ENCODE data around the gene BRIX1.

The BRIX1 gene

DNA sequence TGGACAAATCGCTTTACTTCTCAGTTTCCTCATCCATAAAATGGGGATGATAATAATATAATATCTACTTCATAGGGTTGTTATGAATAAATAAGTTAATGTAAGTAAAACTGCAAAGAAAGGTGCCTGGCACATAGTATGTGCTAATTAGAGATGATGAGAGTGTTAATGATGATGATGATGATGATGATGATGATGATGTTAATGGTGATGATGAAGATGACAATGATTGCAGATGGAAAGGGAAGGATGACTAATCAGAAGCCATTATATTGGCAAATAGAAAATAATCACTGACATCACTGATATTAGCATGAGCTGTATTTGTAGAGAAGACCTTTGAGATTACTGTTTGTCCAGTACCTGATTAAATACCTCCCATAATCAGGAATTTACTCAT is 20.8 kb upstream of the BRIX1 start:
- Histone ChIP-seq H3K4me3 (ENCODE audit: low read depth, low read length) (no peak overlapping the region), H3K9ac (ENCODE audit: low read depth, low read length) (no peak overlapping the region), H3K9me3 (ENCODE audit: control insufficient read depth, insufficient read depth, low read length) (no peaks in the 10 kb centered on the region), H3K36me3 (ENCODE audit: control insufficient read depth, insufficient read depth, low read length) (no peaks in the 10 kb centered on the region), H3K4me1 (ENCODE audit: control insufficient read depth, insufficient read depth, low read length) (no peaks in the 10 kb centered on the region), H3K27me3 (ENCODE audit: control insufficient read depth, insufficient read depth, low read length) (no peaks in the 10 kb centered on the region)

DNA sequence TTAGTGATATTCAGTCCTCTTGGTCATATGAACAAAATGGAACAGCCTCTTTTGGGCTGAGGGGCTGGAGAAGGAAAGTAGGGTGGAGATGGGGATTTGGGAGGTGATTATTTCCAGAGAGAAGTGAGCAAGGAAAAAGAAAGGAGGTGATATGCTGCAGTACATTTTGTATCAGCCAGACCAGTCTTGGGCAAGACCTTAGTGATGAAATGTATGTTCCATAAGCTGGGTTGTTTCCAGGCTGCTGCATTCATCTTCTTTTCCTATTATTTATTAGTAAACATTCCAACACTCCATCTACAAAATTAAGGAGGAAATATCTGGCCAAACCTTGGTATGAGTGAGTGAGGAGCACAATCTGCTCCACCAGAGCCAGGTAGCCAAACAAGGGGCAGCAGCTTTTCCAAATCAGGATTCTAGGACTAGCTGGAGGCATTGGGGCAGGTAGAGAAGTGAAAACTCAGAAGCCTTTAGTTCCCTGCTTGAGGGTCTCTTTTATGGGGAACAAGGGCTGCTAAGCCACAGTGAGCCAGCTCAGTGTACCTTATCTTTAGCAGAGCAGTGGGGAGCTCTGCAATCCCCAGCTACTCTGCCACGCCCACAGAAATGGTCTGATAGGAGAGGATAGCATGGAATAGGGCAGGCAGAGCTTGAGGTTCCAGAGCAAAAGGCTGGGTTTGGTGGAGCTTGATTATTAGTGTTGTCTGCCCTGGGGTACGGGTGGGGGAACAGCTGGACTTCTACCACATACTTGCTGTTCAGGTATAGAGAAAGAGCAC is 19.7 kb upstream of the BRIX1 start:
- no peaks in the 10 kb centered on the region for H3K9me3 ChIP-seq (ENCODE audit: control insufficient read depth, insufficient read depth, low read length)
- H3K36me3 ChIP-seq (ENCODE audit: control insufficient read depth, insufficient read depth, low read length), result no peaks in the 10 kb centered on the region
- H3K4me1 ChIP-seq (ENCODE audit: control insufficient read depth, insufficient read depth, low read length), result no peaks in the 10 kb centered on the region
- H3K9ac ChIP-seq (ENCODE audit: low read depth, low read length), result no peak overlapping the region
- no peak overlapping the region for H3K4me3 ChIP-seq (ENCODE audit: low read depth, low read length)
- no peaks in the 10 kb centered on the region for H3K27me3 ChIP-seq (ENCODE audit: control insufficient read depth, insufficient read depth, low read length)

DNA sequence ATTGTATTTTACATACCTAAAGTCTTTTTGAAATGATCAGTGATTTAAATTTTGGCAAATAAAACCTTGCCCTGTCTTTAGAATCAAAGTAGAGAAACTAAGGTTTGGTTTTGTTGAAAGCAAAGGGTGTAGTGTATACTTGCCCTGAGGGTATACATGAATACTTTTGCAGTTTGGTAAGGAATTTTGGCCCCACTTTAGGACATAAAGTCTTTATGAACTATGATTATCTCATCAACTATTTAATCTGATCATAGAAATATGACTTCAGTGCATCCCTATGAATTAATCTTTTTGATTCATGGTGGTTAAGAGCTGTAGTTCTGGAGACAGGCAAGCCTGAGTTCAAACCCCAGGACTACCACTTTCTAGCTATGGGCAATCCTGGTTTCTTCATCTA is 17.9 kb upstream of the BRIX1 start:
- no peak overlapping the region for H3K4me3 ChIP-seq (ENCODE audit: low read depth, low read length)
- no peaks in the 10 kb centered on the region for H3K9me3 ChIP-seq (ENCODE audit: control insufficient read depth, insufficient read depth, low read length)
- H3K36me3 ChIP-seq (ENCODE audit: control insufficient read depth, insufficient read depth, low read length), result no peaks in the 10 kb centered on the region
- no peak overlapping the region for H3K9ac ChIP-seq (ENCODE audit: low read depth, low read length)
- no peaks in the 10 kb centered on the region for H3K4me1 ChIP-seq (ENCODE audit: control insufficient read depth, insufficient read depth, low read length)
- no peaks in the 10 kb centered on the region for H3K27me3 ChIP-seq (ENCODE audit: control insufficient read depth, insufficient read depth, low read length)

DNA sequence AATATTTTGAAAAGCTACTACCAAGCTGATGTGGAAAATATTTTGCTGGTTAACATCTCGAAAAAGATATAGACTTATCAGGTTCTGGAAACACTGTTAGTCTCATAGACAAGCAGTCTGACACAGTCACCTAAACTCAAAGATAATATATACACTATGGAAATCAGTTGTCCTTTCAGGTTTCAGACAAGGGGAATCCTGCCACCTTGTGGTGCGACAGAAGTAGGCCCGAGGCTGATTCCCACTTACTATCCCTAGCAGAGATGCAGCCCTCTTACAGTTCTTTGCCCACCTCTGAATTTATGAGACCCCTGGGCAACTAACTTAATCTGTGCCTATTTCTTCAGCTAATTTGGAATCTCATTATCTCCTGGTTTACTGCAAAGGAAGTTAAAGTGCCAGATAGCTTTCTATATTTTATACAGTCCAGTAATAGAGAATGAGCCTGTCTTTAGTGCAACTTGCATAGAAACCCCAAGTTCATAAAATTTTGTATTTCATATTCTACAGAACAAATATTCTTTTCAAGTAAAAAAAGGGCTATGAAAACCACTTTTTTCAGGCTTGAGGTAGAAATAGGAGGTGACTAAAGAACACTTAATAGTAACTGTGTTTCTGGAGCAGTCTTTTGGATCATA is 17.1 kb upstream of the BRIX1 start:
- H3K9ac ChIP-seq (ENCODE audit: low read depth, low read length), result no peak overlapping the region

DNA sequence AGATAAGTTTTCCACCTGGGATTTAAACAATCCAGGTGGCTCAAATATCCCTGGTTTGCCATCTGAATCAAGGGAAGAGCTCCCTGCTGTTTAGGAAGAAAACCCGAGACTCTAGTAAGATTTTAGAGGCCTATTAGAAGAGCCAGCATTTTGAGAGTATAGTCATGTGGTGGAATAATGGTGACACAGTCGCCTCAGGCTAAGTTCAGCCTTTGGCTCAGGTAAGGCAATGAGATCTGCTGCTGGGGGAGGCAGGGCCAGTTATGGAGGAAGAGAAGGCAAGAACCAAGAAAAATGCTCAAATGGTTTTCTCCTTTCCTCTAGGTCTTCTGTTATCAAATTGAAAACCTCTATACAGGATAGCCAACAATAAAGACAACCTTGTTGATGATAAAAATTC is 16.4 kb upstream of the BRIX1 start:
- Histone ChIP-seq H3K27me3 (ENCODE audit: control insufficient read depth, insufficient read depth, low read length) (no peaks in the 10 kb centered on the region), H3K36me3 (ENCODE audit: control insufficient read depth, insufficient read depth, low read length) (no peaks in the 10 kb centered on the region), H3K4me1 (ENCODE audit: control insufficient read depth, insufficient read depth, low read length) (no peaks in the 10 kb centered on the region), H3K4me3 (ENCODE audit: low read depth, low read length) (no peak overlapping the region), H3K9me3 (ENCODE audit: control insufficient read depth, insufficient read depth, low read length) (no peaks in the 10 kb centered on the region), H3K9ac (ENCODE audit: low read depth, low read length) (no peak overlapping the region)

More for the DNA sequence above, 17.1 kb upstream of the BRIX1 start:
- Histone ChIP-seq H3K36me3 (ENCODE audit: control insufficient read depth, insufficient read depth, low read length) (no peaks in the 10 kb centered on the region), H3K27me3 (ENCODE audit: control insufficient read depth, insufficient read depth, low read length) (no peaks in the 10 kb centered on the region), H3K9me3 (ENCODE audit: control insufficient read depth, insufficient read depth, low read length) (no peaks in the 10 kb centered on the region), H3K4me1 (ENCODE audit: control insufficient read depth, insufficient read depth, low read length) (no peaks in the 10 kb centered on the region), H3K4me3 (ENCODE audit: low read depth, low read length) (no peak overlapping the region)

DNA sequence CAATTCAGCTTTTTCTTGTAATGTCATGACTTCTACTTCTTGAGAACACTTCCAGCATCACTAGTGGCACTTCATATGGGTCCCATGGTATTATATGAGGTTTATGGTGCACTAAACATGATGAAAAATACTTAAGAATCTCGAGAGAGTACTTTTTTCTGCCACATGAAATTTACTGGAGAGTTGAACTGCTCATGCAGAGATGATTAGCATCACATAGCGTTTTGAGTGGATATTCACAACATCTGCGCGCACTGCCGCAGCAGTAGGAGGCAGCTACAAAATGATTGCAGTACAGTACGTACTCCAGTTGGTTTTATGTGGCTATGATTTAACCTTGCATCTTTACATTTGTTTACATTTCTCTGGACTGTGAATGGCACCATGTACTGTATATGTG is 14.9 kb upstream of the BRIX1 start:
- no peaks in the 10 kb centered on the region for H3K9me3 ChIP-seq (ENCODE audit: control insufficient read depth, insufficient read depth, low read length)
- H3K36me3 ChIP-seq (ENCODE audit: control insufficient read depth, insufficient read depth, low read length), result no peaks in the 10 kb centered on the region
- H3K9ac ChIP-seq (ENCODE audit: low read depth, low read length), result no peak overlapping the region
- H3K4me3 ChIP-seq (ENCODE audit: low read depth, low read length), result no peak overlapping the region
- H3K27me3 ChIP-seq (ENCODE audit: control insufficient read depth, insufficient read depth, low read length), result no peaks in the 10 kb centered on the region
- no peaks in the 10 kb centered on the region for H3K4me1 ChIP-seq (ENCODE audit: control insufficient read depth, insufficient read depth, low read length)

DNA sequence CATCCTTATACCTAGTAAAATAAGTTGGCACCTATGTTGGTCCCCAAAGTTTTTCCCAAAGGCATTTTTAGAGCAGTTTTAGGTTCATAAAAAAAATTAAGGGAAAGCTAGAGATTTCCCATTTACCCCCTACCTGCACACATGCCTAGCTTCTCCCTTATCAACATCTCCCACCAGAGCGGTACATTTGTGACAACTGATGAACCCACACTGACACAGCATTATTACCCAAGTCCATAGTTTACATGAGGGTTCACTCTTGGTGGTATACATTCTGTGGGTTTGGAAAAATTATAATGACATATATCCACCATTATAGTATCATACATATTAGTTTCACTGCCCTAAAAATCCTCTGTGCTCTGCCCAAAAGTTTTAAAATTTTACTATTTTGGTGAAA is 12.3 kb upstream of the BRIX1 start:
- H3K36me3 ChIP-seq (ENCODE audit: control insufficient read depth, insufficient read depth, low read length), result no peaks in the 10 kb centered on the region
- no peak overlapping the region for H3K9ac ChIP-seq (ENCODE audit: low read depth, low read length)
- no peaks in the 10 kb centered on the region for H3K27me3 ChIP-seq (ENCODE audit: control insufficient read depth, insufficient read depth, low read length)
- H3K4me1 ChIP-seq (ENCODE audit: control insufficient read depth, insufficient read depth, low read length), result no peaks in the 10 kb centered on the region
- H3K9me3 ChIP-seq (ENCODE audit: control insufficient read depth, insufficient read depth, low read length), result no peaks in the 10 kb centered on the region
- no peak overlapping the region for H3K4me3 ChIP-seq (ENCODE audit: low read depth, low read length)

DNA sequence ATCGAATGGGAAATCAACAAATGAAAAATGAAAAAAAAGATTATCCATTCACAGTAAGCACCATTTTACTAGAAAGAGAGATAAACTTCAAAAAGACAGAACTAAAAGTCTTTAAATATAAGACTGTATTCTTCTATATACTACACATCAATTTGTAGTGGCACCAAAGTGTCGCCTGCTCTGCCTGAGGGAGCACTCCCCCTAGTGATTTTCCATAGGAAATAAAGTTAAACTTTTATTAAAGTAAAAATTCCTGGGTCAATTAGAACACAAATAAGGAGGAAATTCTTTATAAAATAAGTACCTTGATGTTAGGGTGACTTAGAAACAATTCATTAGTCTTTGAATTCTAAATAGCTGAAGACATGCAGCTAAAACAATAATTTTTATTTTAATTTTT is 9.9 kb upstream of the BRIX1 start:
- H3K9me3 ChIP-seq (ENCODE audit: control insufficient read depth, insufficient read depth, low read length), result no peaks in the 10 kb centered on the region
- H3K9ac ChIP-seq (ENCODE audit: low read depth, low read length), result no peak overlapping the region
- H3K4me1 ChIP-seq (ENCODE audit: control insufficient read depth, insufficient read depth, low read length), result no peaks in the 10 kb centered on the region
- no peaks in the 10 kb centered on the region for H3K36me3 ChIP-seq (ENCODE audit: control insufficient read depth, insufficient read depth, low read length)
- no peaks in the 10 kb centered on the region for H3K27me3 ChIP-seq (ENCODE audit: control insufficient read depth, insufficient read depth, low read length)
- no peak overlapping the region for H3K4me3 ChIP-seq (ENCODE audit: low read depth, low read length)

DNA sequence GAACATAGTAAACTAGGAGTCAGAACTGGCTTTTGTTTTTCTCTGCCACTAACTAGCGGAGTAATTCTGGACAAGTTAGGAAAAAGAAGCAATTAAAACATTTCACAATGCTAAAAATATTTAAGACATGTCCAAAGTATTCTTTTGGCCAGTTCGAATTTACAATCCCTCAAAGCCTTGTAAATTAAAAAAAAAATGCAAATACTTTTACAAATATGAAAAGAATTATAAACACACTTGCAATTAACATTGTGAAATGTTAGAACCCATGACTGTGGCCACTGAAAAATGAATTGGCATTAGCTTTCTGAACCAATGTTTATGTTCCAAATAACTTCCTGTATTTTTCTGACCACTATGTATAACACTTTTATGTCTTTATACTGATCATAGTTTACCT is 2.4 kb upstream of the BRIX1 start:
- H3K4me1 ChIP-seq (ENCODE audit: control insufficient read depth, insufficient read depth, low read length), result peaks cover 6% of the 10 kb centered on the region
- H3K36me3 ChIP-seq (ENCODE audit: control insufficient read depth, insufficient read depth, low read length), result peaks cover 5% of the 10 kb centered on the region
- H3K9me3 ChIP-seq (ENCODE audit: control insufficient read depth, insufficient read depth, low read length), result no peaks in the 10 kb centered on the region
- H3K4me3 ChIP-seq (ENCODE audit: low read depth, low read length), result no peak overlapping the region
- no peak overlapping the region for H3K9ac ChIP-seq (ENCODE audit: low read depth, low read length)
- H3K27me3 ChIP-seq (ENCODE audit: control insufficient read depth, insufficient read depth, low read length), result no peaks in the 10 kb centered on the region

DNA sequence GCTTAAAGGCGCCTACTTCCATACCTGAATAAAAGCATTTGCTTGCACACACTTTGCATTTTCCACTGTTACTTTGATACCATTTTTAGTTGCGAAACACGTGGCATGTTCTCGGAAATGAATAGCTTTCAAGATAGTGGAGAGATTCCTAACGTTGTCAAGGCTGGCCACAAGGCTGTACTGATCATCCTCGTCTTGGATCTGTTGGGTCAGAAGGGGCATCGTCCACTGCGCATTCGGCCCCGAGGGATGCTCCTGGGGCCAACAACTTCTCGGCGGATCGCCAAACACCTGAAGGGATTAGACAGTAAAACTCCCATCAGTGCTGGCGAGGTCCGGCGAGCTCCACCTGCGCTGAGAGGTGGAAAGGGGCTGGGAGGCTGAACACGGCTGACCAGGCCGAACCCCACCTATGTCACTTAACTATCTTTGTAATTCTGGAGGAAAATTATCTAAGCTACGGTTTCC is 806 bp upstream of the BRIX1 start:
- no peaks in the 10 kb centered on the region for H3K27me3 ChIP-seq (ENCODE audit: control insufficient read depth, insufficient read depth, low read length)
- H3K4me3 ChIP-seq (ENCODE audit: low read depth, low read length), result peak overlapping the region; percentile 62
- peaks cover 6% of the 10 kb centered on the region for H3K4me1 ChIP-seq (ENCODE audit: control insufficient read depth, insufficient read depth, low read length)
- H3K36me3 ChIP-seq (ENCODE audit: control insufficient read depth, insufficient read depth, low read length), result peaks cover 5% of the 10 kb centered on the region
- H3K9ac ChIP-seq (ENCODE audit: low read depth, low read length), result peak overlapping the region; percentile 97
- no peaks in the 10 kb centered on the region for H3K9me3 ChIP-seq (ENCODE audit: control insufficient read depth, insufficient read depth, low read length)

DNA sequence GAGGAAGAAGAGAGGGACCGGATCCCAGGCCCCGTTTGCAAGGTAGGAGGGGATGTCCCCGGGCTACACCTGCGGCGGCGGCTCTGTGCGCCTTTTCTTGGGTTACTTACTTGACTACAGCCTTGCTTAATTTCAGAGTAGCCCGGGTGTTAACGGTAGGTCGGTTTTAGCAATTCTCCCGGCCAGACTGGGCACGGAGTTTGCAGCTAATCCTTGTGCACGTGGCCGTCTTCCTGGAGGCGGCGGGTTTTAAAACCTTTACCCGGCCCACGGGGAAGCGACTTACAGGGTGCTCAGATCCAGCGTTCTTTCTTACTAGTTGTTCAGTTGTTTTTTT is 313 bp downstream of the BRIX1 start:
- H3K9ac ChIP-seq (ENCODE audit: low read depth, low read length), result peak overlapping the region; percentile 97
- H3K4me3 ChIP-seq (ENCODE audit: low read depth, low read length), result peak overlapping the region; percentile 62
- no peaks in the 10 kb centered on the region for H3K27me3 ChIP-seq (ENCODE audit: control insufficient read depth, insufficient read depth, low read length)
- H3K36me3 ChIP-seq (ENCODE audit: control insufficient read depth, insufficient read depth, low read length), result peaks cover 9% of the 10 kb centered on the region
- peaks cover 6% of the 10 kb centered on the region for H3K4me1 ChIP-seq (ENCODE audit: control insufficient read depth, insufficient read depth, low read length)
- no peaks in the 10 kb centered on the region for H3K9me3 ChIP-seq (ENCODE audit: control insufficient read depth, insufficient read depth, low read length)

DNA sequence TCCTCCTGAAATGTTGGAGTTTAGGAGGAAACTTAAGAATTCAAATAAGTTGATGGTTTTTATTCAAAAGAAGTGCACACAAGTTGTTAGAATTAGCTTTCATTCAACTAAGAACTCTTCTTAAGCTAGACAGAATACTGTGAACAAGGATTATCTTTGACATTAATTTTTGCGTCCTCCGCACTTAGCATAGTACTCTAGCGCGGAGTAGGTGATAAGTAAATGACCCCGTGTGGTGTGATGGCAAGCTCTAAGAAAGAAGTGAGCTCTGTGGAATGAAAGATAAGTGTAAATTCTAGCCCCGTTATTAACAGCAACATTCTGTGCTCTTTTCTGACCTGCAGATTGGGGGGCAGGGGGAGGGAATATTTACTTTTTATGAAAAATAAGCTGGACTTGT is 1.0 kb downstream of the BRIX1 start:
- Histone ChIP-seq H3K4me1 (ENCODE audit: control insufficient read depth, insufficient read depth, low read length) (peaks cover 6% of the 10 kb centered on the region), H3K36me3 (ENCODE audit: control insufficient read depth, insufficient read depth, low read length) (peaks cover 9% of the 10 kb centered on the region), H3K9me3 (ENCODE audit: control insufficient read depth, insufficient read depth, low read length) (no peaks in the 10 kb centered on the region), H3K4me3 (ENCODE audit: low read depth, low read length) (peak overlapping the region; percentile 62), H3K9ac (ENCODE audit: low read depth, low read length) (peak overlapping the region; percentile 97), H3K27me3 (ENCODE audit: control insufficient read depth, insufficient read depth, low read length) (no peaks in the 10 kb centered on the region)

Measured in iPS-15b (cell line).